Stomach (tissue), 4 donors: Measurements from ENCODE around the gene PLPP1.

Source experiments
- POLR2AphosphoS5 ChIP-seq, 3 donors: sonication (generic); formaldehyde crosslinking; IDR thresholded peaks; one replicate each; pipeline ENCODE4 v1.6.1; 2016; ENCODE audit warnings: antibody characterized with exemption in 3 of 3
- TF ChIP-seq, protein P1 (sequence below), 7 experiments: fragments of 450-650 bp in 4 of 7; fragments of 200-600 bp in 3 of 7; sonication (generic) in 3 of 7; IDR thresholded peaks; one replicate each; pipeline ENCODE4 v1.5.1; 2016 to 2019; ENCODE audit warnings: antibody characterized with exemption in 7 of 7, control low read depth in 2 of 7, mild to moderate bottlenecking in 1 of 7

DNA sequence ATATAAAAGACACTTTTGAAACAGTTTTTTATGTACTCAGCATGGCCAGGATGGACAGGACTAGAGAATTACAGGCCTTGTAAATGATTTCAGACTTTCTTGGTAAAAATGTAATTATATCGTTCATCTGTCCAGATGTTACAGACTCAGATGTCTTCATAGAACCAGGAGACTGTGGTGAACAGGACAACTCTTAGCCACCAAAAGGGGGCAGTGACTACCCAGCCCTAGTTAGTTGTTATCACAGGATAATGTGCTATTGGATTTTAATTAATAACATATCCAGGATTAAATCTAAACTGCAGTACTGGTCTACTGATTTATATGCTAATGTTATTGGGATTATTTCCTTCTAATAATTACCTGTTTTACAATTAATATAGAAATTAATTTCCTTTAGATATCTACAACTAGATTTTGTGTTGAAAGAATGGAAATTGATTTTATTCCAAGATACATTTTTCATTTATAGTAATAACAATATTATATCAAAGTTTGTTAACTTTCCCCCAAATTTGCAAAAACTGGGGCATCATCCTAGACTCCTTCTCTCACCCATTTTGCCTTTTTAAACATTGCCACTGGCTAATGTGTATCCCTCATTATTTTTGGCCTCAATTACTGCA, 127.6 kb downstream of the PLPP1 start:
- TF ChIP-seq, protein P1, sequence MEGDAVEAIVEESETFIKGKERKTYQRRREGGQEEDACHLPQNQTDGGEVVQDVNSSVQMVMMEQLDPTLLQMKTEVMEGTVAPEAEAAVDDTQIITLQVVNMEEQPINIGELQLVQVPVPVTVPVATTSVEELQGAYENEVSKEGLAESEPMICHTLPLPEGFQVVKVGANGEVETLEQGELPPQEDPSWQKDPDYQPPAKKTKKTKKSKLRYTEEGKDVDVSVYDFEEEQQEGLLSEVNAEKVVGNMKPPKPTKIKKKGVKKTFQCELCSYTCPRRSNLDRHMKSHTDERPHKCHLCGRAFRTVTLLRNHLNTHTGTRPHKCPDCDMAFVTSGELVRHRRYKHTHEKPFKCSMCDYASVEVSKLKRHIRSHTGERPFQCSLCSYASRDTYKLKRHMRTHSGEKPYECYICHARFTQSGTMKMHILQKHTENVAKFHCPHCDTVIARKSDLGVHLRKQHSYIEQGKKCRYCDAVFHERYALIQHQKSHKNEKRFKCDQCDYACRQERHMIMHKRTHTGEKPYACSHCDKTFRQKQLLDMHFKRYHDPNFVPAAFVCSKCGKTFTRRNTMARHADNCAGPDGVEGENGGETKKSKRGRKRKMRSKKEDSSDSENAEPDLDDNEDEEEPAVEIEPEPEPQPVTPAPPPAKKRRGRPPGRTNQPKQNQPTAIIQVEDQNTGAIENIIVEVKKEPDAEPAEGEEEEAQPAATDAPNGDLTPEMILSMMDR (IDR thresholded peaks at IDR 0.05): peak in 5 of 7 experiments; percentile 15 to 62 (median 57)
- TF ChIP-seq POLR2AphosphoS5 (IDR thresholded peaks at IDR 0.05): peak in 1 of 3 donors; percentile 7
